HG02798 (cell line): ENCODE measurements around the gene WDTC1.

Experiments used
- ATAC-seq: cut with Tn5 transposase; IDR thresholded peaks from one replicate; pipeline ENCODE4 v1.9.1; 2021; ENCODE audit warnings: mild to moderate bottlenecking; ENCODE audit not compliant: unreplicated experiment, poor library complexity

The WDTC1 gene

GRCh38 chr1:27300341-27301051, 66.1 kb downstream of the WDTC1 start:
- peak; percentile 69 for ATAC-seq

- no peak for ATAC-seq
Observed at GRCh38 chr1:27301052-27301422, 66.6 kb downstream of the WDTC1 start.

DNA sequence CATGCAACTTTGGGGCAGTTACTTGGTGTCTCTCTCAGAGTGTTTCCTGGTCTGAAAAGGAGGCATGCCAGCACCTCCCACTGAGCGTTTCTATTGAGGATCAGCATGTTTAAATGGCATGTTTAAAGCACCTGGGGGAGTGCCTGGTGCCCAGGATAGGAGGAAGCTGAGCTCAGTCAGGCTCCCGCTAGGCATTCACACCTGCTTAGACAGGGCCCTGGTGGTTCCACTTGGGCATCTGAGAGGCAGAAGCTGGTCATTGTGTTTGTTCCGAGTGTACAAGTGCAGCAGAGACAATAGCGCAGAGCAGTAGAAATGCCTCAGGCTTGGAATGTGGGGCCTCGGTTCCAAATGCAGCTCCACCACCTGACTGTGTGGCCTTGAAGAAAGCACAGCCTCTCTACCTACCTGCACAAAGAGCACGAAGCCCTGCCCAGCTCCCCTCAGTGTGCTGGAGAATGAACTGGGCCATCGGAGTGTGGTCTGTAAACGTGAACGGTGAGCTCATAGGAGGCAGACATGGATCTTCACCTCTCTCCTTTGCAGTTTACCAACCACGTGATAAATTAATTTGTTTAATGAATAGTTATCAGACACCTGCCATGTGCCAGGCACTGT, 67.3 kb downstream of the WDTC1 start:
- no peak for ATAC-seq

DNA sequence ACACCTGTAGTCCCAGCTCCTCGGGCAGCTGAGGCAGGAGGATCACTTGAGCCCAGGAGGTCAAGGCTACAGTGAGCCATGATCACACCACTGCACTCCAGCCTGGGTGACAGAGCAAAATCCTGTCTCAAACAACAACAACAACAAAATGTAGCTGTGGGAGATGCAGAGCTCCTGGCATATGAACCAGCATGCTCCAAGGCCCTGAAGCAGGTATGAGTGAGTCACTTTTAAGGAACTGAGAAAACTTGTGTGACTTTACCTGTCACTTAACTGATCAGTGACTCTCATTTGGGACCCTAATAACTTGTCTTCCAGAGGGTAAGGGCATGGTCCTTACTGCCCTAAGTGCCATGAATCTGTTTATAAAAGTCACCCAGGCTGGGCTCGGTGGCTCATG, 68.2 kb downstream of the WDTC1 start:
- ATAC-seq: no peak

GRCh38 chr1:27303509-27303908, 69.1 kb downstream of the WDTC1 start:
- ATAC-seq: no peak

GRCh38 chr1:27306071-27306470, 71.6 kb downstream of the WDTC1 start:
- no peak for ATAC-seq

DNA sequence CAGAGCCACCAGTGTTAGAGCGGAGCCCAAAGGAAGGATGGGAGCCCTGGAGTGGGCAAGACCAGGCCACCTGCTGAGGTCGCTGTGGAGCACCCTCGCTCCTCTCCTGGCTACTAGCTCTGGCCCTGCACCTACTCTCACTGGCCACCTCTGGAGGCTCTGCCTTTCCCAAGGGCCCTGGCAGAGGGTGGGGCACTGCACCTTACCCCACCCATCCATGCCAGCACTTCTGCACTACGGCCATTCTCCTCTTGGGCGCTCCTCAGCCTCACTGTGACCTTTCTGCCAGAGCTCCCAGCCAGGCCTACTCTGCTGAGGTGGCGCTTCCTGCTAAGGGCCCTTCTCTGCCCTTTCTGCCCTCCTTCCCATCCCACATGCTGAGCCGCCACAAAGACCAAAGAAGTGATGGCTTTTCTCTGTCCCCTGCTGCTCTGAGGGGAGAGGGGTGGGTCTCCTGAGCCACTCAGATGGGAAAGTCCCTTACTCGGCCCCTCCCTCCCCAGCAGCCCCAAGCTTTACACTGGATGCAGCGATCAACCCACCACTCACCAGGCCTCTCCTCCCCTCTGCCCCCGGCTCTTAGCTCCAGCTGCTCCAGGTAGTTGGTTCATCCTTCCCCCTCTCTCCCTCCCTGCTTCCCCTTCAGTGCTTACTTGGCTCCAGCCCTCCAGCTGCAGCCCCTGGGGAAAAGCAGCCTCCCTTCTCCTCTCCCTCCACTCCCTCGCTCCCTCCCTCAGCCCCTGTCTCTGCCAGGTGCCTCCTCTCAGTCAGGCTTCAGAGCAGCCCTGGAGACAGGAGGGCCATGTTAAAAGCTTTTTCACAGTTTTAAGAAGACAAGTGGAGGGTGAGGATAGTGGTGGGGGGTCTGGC, 72.7 kb downstream of the WDTC1 start:
- ATAC-seq: no peak

DNA sequence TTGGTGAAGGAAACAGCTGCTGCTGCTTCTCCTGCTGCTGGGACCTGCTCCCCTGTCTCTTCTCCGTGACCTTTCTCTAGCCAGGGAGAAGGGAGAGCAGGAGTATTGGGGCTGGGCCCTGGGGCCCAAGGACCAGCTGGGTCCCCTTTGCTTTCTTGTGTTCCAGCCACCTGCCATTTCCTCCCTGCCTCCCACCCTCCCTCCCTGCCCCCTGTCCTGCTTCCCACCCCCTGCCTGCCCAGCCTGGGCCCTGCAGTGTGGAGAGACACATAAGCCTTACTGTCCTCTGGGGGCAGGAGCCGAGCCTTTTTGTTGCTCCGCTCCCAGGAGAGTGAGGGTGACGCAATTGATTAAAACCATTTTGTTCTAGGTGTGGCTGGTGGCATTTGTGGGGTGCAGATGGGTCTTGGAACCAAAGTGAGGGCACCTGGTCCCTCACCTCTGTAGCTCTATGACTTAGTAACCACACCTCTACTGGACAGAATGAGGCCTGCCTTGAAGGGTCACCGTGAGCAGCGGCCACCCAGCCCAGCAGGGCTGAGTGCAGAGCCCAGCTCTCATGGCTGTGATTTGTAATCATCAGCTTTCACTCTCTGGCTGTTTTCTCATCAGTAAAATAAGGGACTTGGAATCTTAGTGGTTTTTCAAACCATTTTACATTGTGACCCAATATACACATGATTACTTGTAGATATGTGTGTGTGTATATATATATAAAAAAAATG, 73.6 kb downstream of the WDTC1 start:
- no peak for ATAC-seq

DNA sequence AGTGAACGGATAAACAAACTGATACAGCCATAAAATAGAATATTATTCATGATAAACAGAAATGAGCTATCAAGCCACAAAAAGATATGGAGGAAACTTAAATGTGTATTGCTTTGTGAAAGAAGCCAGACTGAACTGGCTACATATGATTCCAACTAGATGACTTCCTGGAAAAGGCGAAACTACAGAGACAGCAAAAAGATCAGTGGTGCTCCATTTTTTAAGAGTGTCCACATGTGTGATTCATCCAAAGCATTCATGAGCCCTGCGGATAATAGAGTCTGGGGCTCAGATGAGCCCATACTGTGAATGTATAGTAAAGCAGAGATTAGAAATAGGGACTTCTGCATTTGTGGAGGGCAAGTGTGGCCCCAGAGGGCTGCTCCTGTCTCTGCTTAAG, 79.7 kb downstream of the WDTC1 start:
- ATAC-seq: no peak

GRCh38 chr1:27314737-27315136, 80.3 kb downstream of the WDTC1 start:
- ATAC-seq: no peak

GRCh38 chr1:27316860-27317259, 82.4 kb downstream of the WDTC1 start:
- no peak for ATAC-seq

- ATAC-seq: no peak
Observed at GRCh38 chr1:27318136-27318535, 83.7 kb downstream of the WDTC1 start.

DNA sequence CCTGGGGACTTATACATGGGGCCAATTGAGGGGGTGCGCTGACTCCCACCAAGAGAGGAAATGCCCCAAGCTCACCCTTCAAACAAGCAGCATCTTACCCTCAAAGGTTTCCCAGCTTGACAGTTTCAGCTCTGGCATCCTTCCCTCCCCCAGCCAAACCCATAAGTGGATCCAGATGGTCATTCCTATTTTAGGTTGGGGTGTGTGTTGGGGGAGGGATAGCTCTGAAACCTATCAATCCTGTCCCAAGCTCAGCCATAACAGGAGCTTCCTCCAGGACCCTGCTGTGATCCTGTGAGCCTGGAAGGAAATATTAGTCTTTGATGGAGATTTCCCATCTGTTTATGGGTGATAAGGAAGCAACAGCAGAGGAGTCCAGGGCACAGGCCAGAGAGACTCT, 84.2 kb downstream of the WDTC1 start:
- ATAC-seq: no peak

- peak; percentile 97 for ATAC-seq
Observed at GRCh38 chr1:27321813-27322568, 87.6 kb downstream of the WDTC1 start, which contains the start of gene TMEM222. Gene TMEM222 (plus strand): TSS chr1:27322163. CDS start chr1:27322198, 35 bp downstream.

DNA sequence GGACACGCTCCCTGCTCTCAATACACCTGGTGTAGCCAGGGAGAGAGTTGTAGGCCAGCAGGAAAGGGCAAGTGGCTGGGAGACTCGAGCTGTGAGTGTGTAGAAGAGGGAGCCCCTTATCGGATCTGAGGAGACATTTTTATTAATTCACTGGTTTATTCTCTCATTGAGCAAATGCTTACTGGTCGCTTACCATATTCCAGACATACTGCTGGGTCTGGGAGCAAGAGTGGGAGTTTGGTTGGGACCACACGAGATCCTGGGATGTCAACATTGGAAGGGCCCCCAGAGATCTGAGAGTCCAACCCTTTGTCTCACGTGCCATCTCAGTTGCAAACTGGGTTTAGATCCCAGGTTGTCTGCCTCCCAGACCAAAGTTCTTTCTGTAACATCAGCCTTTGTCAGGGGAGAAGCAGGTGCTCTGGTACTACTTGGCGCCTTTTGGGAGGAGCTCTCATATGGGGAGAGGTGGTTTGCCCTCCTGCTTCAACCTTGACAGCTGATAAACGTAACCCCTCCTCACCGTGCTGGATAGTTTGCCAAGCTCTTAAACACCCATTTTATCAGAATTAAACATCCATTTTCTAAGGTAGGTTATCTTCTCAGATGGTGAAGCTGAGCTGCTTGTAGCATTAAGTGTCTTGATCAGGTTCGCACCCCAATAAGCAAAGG, 88.3 kb downstream of the WDTC1 start:
- ATAC-seq: no peak

GRCh38 chr1:27325286-27325685, 90.9 kb downstream of the WDTC1 start:
- no peak for ATAC-seq

DNA sequence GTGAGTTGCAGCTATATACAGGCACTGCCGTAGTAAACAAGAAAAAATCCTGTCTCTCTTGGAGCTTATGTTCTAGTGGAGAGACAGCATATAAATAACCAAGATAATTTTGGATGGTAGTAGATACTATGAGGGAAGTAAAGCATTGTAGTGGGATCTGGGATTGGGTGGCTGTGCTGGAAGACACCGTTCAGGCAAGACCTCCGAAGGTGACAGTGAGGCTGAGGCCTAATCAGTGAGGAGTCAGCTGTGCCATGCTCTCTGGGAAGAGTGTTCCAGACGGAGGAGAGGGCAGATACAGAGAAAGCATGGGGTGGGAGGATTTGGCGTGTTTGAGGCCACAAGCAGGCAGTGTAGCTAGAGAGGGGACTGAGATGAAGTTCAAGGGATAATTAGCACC, 93.5 kb downstream of the WDTC1 start:
- no peak for ATAC-seq

DNA sequence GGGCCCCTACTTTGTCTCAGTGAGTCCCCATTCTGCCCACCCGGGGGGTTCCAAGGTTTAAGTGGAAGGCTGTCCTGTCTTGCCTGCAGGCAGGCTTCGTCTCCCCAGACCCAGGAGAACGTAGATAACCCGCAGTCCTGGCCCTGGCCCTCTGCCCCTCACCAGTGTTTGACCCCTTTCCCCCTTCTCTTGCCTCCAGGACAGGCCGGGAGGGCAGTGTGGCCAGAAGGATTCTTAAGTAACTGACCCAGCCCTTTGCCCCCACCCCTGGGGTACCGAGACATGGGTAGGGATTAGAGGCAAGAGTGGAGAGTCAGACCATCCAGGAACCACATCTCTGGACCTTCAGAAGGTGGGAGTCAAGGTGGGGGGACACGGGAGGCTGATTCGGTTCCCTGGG, 96.4 kb downstream of the WDTC1 start:
- ATAC-seq: no peak

- ATAC-seq: no peak
Observed at GRCh38 chr1:27331426-27331825, 97.0 kb downstream of the WDTC1 start.
